Occipital lobe (tissue), 2 donors: Measurements from ENCODE around the gene KHDC1. TPM values are rescaled to one million over a fixed set of nuclear protein-coding genes. Genes with fewer than 3 reads are reported as not detected.

Source experiments
- small RNA-seq: library from RNA; depleted of rRNA; stranded (forward); fragments of <200 nt; gene quantifications from one replicate; pipeline ENCODE3, GENCODE V24; 2014
- total RNA-seq: library from RNA; depleted of rRNA; stranded (reverse); fragments of >200 nt; gene quantifications from one replicate; pipeline ENCODE4 v1.2.3, GENCODE V29; 2014

The KHDC1 gene
- total RNA-seq, 1 donor from 2014 or later: 4.1 TPM

Small RNAs within 50 kb of the gene (small RNA-seq; reads per million reads assigned to genes)
- not detected for gene RPSAP41

Other genes starting within 250 kb of the KHDC1 start
- 0.78 TPM for gene KHDC1L, start 37.7 kb downstream of the KHDC1 start, total RNA-seq
- gene DPPA5, start 91.1 kb upstream of the KHDC1 start, total RNA-seq: not detected
- gene KHDC3L, start 99.5 kb upstream of the KHDC1 start, total RNA-seq: not detected
- gene OOEP, start 106.7 kb upstream of the KHDC1 start, total RNA-seq: not detected
- 0.31 TPM for gene DDX43, start 131.6 kb upstream of the KHDC1 start, total RNA-seq
- 1.2 TPM for gene CGAS, start 189.1 kb upstream of the KHDC1 start, total RNA-seq
- 17.3 TPM for gene MTO1, start 198.5 kb upstream of the KHDC1 start, total RNA-seq